Astrocyte (in vitro differentiated cells and primary cell): ENCODE measurements around the gene TENT4B.

Experiments used
- CTCF ChIP-seq: IDR thresholded peaks from 2 replicates; pipeline ENCODE4 v1.5.1; 2011; ENCODE audit warnings: low read depth, mild to moderate bottlenecking, inconsistent platforms, low read length, moderate library complexity; ENCODE audit not compliant: insufficient read depth
- EZH2 ChIP-seq: IDR thresholded peaks from 2 replicates; pipeline ENCODE4 v1.6.1; 2012; ENCODE audit warnings: mild to moderate bottlenecking, low read length, inconsistent platforms; ENCODE audit not compliant: insufficient read depth

- TF ChIP-seq CTCF, result no peak
- TF ChIP-seq EZH2, result no peak
Observed at GRCh38 chr16:50224286-50224685, 71.2 kb downstream of the TENT4B start.
